Activated T-cell treated with anti-CD3 and anti-CD28 coated beads, Interleukin-2, amount 50 U/mL, for 4 hours (primary cell): ENCODE measurements around the gene FAM219B. TPM values are rescaled to one million over a fixed set of nuclear protein-coding genes. Genes with fewer than 3 reads are reported as not detected.
A peak's percentile ranks its signal among the peaks of the same experiment; 100 is the strongest.
"Not testable (repeated sequence)": the region's sequence is repeated elsewhere in the genome, so short reads cannot be mapped to it uniquely, and the experiment has no call there.

Experiments
- ATAC-seq, 2 donors: fragments of 200-7000 bp; cut with Tn5 transposase; one replicate each; pipeline ENCODE4 v1.10.0; 2021
- DNase-seq: peaks from one replicate; pipeline ENCODE4 v3.0.0-alpha.2; 2020
- H3K27me3 Mint-ChIP-seq: one replicate; pipeline ENCODE4 v1.8.0; 2021; ENCODE audit warnings: low read depth, mixed read lengths
- H3K36me3 Mint-ChIP-seq: one replicate; pipeline ENCODE4 v1.8.0; 2022; ENCODE audit warnings: mixed read lengths; ENCODE audit not compliant: insufficient read depth
- H3K4me1 Mint-ChIP-seq: one replicate; pipeline ENCODE4 v1.8.0; 2021; ENCODE audit warnings: low read depth, mixed read lengths
- H3K4me3 Mint-ChIP-seq: one replicate; pipeline ENCODE4 v1.8.0; 2021; ENCODE audit warnings: mild to moderate bottlenecking, moderate library complexity, mixed read lengths
- H3K9me3 Mint-ChIP-seq: one replicate; pipeline ENCODE4 v1.8.0; 2021; ENCODE audit warnings: mixed read lengths
- total RNA-seq, 3 donors: library from RNA; stranded (reverse); gene quantifications; one replicate each; pipeline ENCODE4 v1.2.1, GENCODE V29; 2021

The FAM219B gene
- total RNA-seq, 3 donors from 2014 or later, result 23.6 to 26.6 (median 26.4) TPM

GRCh38 chr15:74917676-74918075 is 11.0 kb upstream of the FAM219B start:
- H3K4me1 Mint-ChIP-seq, result no peaks in the 10 kb centered on the region
- H3K4me3 Mint-ChIP-seq, result no peak overlapping the region
- DNase-seq (no peak), ATAC-seq (no peak)
- H3K27me3 Mint-ChIP-seq, result no peaks in the 10 kb centered on the region
- H3K9me3 Mint-ChIP-seq, result no peaks in the 10 kb centered on the region
- peaks cover 40% of the 10 kb centered on the region for H3K36me3 Mint-ChIP-seq

- H3K36me3 Mint-ChIP-seq, result peaks cover 25% of the 10 kb centered on the region
- ATAC-seq, H3K27me3 Mint-ChIP-seq, H3K4me1 Mint-ChIP-seq, H3K9me3 Mint-ChIP-seq, H3K4me3 Mint-ChIP-seq, DNase-seq: not testable (repeated sequence)
Observed at GRCh38 chr15:74913799-74914198, 7.1 kb upstream of the FAM219B start.

- no peaks in the 10 kb centered on the region for H3K9me3 Mint-ChIP-seq
- peaks cover 20% of the 10 kb centered on the region for H3K36me3 Mint-ChIP-seq
- H3K4me3 Mint-ChIP-seq, result no peak overlapping the region
- H3K4me1 Mint-ChIP-seq, result no peaks in the 10 kb centered on the region
- no peaks in the 10 kb centered on the region for H3K27me3 Mint-ChIP-seq
- DNase-seq, result no peak
- ATAC-seq, result no peak
Observed at GRCh38 chr15:74913041-74913440, 6.4 kb upstream of the FAM219B start.

GRCh38 chr15:74908635-74909034 is 2.0 kb upstream of the FAM219B start:
- Mint-ChIP-seq H3K27me3 (no peaks in the 10 kb centered on the region), H3K9me3 (no peaks in the 10 kb centered on the region), H3K36me3 (peaks cover 19% of the 10 kb centered on the region), H3K4me1 (peaks cover 29% of the 10 kb centered on the region), H3K4me3 (no peak overlapping the region)
- DNase-seq (no peak), ATAC-seq (no peak)

GRCh38 chr15:74907163-74907870 is 666 bp upstream of the FAM219B start:
- no peaks in the 10 kb centered on the region for H3K27me3 Mint-ChIP-seq
- DNase-seq (no peak), ATAC-seq (peak; percentile 11 to 41)
- H3K4me3 Mint-ChIP-seq, result peak overlapping the region; percentile 99
- H3K36me3 Mint-ChIP-seq, result peaks cover 15% of the 10 kb centered on the region
- no peaks in the 10 kb centered on the region for H3K9me3 Mint-ChIP-seq
- H3K4me1 Mint-ChIP-seq, result peaks cover 29% of the 10 kb centered on the region

GRCh38 chr15:74906067-74906449 is 593 bp downstream of the FAM219B start:
- Mint-ChIP-seq H3K4me3 (peak overlapping the region; percentile 99), H3K36me3 (peaks cover 11% of the 10 kb centered on the region), H3K4me1 (peaks cover 35% of the 10 kb centered on the region), H3K9me3 (no peaks in the 10 kb centered on the region), H3K27me3 (no peaks in the 10 kb centered on the region)
- peak; percentile 18 for DNase-seq
- ATAC-seq, result peak; percentile 45 to 55

- Mint-ChIP-seq H3K4me3 (peak overlapping the region; percentile 99), H3K4me1 (peaks cover 42% of the 10 kb centered on the region), H3K9me3 (no peaks in the 10 kb centered on the region), H3K36me3 (peaks cover 14% of the 10 kb centered on the region), H3K27me3 (no peaks in the 10 kb centered on the region)
- no peak for ATAC-seq
- no peak for DNase-seq
Observed at GRCh38 chr15:74904190-74904805, 2.4 kb downstream of the FAM219B start.

GRCh38 chr15:74903676-74904075 is 3.0 kb downstream of the FAM219B start:
- ATAC-seq (no peak), DNase-seq (no peak)
- Mint-ChIP-seq H3K4me3 (no peak overlapping the region), H3K4me1 (peaks cover 42% of the 10 kb centered on the region), H3K9me3 (no peaks in the 10 kb centered on the region), H3K27me3 (no peaks in the 10 kb centered on the region), H3K36me3 (peaks cover 14% of the 10 kb centered on the region)

- Mint-ChIP-seq H3K36me3 (peaks cover 14% of the 10 kb centered on the region), H3K4me1 (peaks cover 39% of the 10 kb centered on the region), H3K4me3 (no peak overlapping the region), H3K27me3 (no peaks in the 10 kb centered on the region), H3K9me3 (no peaks in the 10 kb centered on the region)
- DNase-seq (no peak), ATAC-seq (no peak)
Observed at GRCh38 chr15:74902295-74903075, 4.2 kb downstream of the FAM219B start.

GRCh38 chr15:74901612-74902063 is 5.0 kb downstream of the FAM219B start:
- DNase-seq (peak; percentile 58), ATAC-seq (peak; percentile 34 to 36)
- no peak overlapping the region for H3K4me3 Mint-ChIP-seq
- no peaks in the 10 kb centered on the region for H3K9me3 Mint-ChIP-seq
- H3K36me3 Mint-ChIP-seq, result peaks cover 14% of the 10 kb centered on the region
- H3K4me1 Mint-ChIP-seq, result peaks cover 32% of the 10 kb centered on the region
- H3K27me3 Mint-ChIP-seq, result no peaks in the 10 kb centered on the region

GRCh38 chr15:74897300-74897701 is 9.3 kb downstream of the FAM219B start:
- H3K27me3 Mint-ChIP-seq, result no peaks in the 10 kb centered on the region
- peaks cover 36% of the 10 kb centered on the region for H3K4me1 Mint-ChIP-seq
- H3K36me3 Mint-ChIP-seq, result peaks cover 14% of the 10 kb centered on the region
- DNase-seq (no peak), ATAC-seq (no peak)
- H3K9me3 Mint-ChIP-seq, result no peaks in the 10 kb centered on the region
- no peak overlapping the region for H3K4me3 Mint-ChIP-seq

- Mint-ChIP-seq H3K4me1 (peaks cover 36% of the 10 kb centered on the region), H3K9me3 (no peaks in the 10 kb centered on the region), H3K27me3 (no peaks in the 10 kb centered on the region), H3K4me3 (no peak overlapping the region), H3K36me3 (peaks cover 14% of the 10 kb centered on the region)
- ATAC-seq (no peak), DNase-seq (no peak)
Observed at GRCh38 chr15:74896316-74896715, 10.3 kb downstream of the FAM219B start.

GRCh38 chr15:74895830-74896229 is 10.8 kb downstream of the FAM219B start:
- ATAC-seq (no peak), DNase-seq (no peak)
- Mint-ChIP-seq H3K27me3 (no peaks in the 10 kb centered on the region), H3K9me3 (no peaks in the 10 kb centered on the region), H3K36me3 (peaks cover 14% of the 10 kb centered on the region), H3K4me3 (no peak overlapping the region), H3K4me1 (peaks cover 41% of the 10 kb centered on the region)

GRCh38 chr15:74894383-74894782 is 12.3 kb downstream of the FAM219B start:
- H3K36me3 Mint-ChIP-seq, H3K4me3 Mint-ChIP-seq, ATAC-seq, H3K27me3 Mint-ChIP-seq, H3K9me3 Mint-ChIP-seq, DNase-seq: not testable (repeated sequence)
- H3K4me1 Mint-ChIP-seq, result peaks cover 46% of the 10 kb centered on the region
